Myocyte (in vitro differentiated cells): ENCODE results near the gene ZNF26. TPM values are rescaled to one million over a fixed set of nuclear protein-coding genes. Genes with fewer than 3 reads are reported as not detected.
"Not testable (repeated sequence)": the region's sequence is repeated elsewhere in the genome, so short reads cannot be mapped to it uniquely, and the experiment has no call there.

Experiments
- DNase-seq: peaks from one replicate; pipeline ENCODE4 v3.0.0-alpha.2; 2012; ENCODE audit warnings: low read depth
- total RNA-seq: library from RNA; depleted of rRNA; stranded (reverse); fragments of >200 nt; gene quantifications from 2 replicates; pipeline ENCODE4 v1.2.3, GENCODE V29; 2014

Gene ZNF26
- total RNA-seq, 1 donor from 2014 or later: 9.6 TPM

GRCh38 chr12:132955094-132956010 is 30.8 kb upstream of the ZNF26 start:
- peak; percentile 51 for DNase-seq

- DNase-seq: peak; percentile 93
These were observed 30.0 kb upstream of the ZNF26 start, which contains the start of gene ZNF605 for GRCh38 chr12:132956011-132956788. Gene ZNF605 (minus strand): TSS chr12:132956306. CDS start chr12:132945635, 10,671 bp downstream.

- not testable (repeated sequence) for DNase-seq
These were observed 24.4 kb upstream of the ZNF26 start for GRCh38 chr12:132961790-132962189.

GRCh38 chr12:132963947-132964346 is 22.2 kb upstream of the ZNF26 start:
- not testable (repeated sequence) for DNase-seq

- DNase-seq: no peak
These were observed 20.4 kb upstream of the ZNF26 start for GRCh38 chr12:132965796-132966195.

- DNase-seq: peak; percentile 8
These were observed 19.3 kb upstream of the ZNF26 start for GRCh38 chr12:132966676-132967415.

GRCh38 chr12:132967736-132968135 is 18.4 kb upstream of the ZNF26 start:
- DNase-seq: no peak

- DNase-seq: no peak
These were observed 13.8 kb upstream of the ZNF26 start for GRCh38 chr12:132972374-132972773.

- DNase-seq: not testable (repeated sequence)
These were observed 9.3 kb upstream of the ZNF26 start for GRCh38 chr12:132976870-132977269.

- peak; percentile 19 for DNase-seq
These were observed 688 bp downstream of the ZNF26 start for GRCh38 chr12:132986885-132987225.

- DNase-seq: no peak
These were observed 12.6 kb downstream of the ZNF26 start for GRCh38 chr12:132998741-132999140.

- DNase-seq: no peak
These were observed 24.6 kb downstream of the ZNF26 start for GRCh38 chr12:133010657-133011297.

- no peak for DNase-seq
These were observed 37.4 kb downstream of the ZNF26 start for GRCh38 chr12:133023566-133023965.

GRCh38 chr12:133026996-133027395 is 40.8 kb downstream of the ZNF26 start:
- no peak for DNase-seq

- DNase-seq: peak; percentile 99
These were observed 51.2 kb downstream of the ZNF26 start, which contains the start of gene ZNF84 for GRCh38 chr12:133037207-133038005. Gene ZNF84 (plus strand): TSS chr12:133037509. CDS start chr12:133041468, 3,959 bp downstream.

- DNase-seq: no peak
These were observed 52.0 kb downstream of the ZNF26 start for GRCh38 chr12:133038118-133038709.

GRCh38 chr12:133046698-133047097 is 60.5 kb downstream of the ZNF26 start:
- DNase-seq: no peak

- peak; percentile 6 for DNase-seq
These were observed 71.3 kb downstream of the ZNF26 start for GRCh38 chr12:133057446-133057845.
